NCI-H1048 (cell line): Measurements from ENCODE around the gene IPO11.
"Not testable (repeated sequence)": the region's sequence is repeated elsewhere in the genome, so short reads cannot be mapped to it uniquely, and the experiment has no call there.

Experiments
- DNase-seq: peaks from one replicate; lab custom pipeline; 2025; lab: John Stamatoyannopoulos, UW

Gene IPO11

GRCh38 chr5:62600560-62601252 is 188.1 kb downstream of the IPO11 start:
- DNase-seq: no peak

- DNase-seq: no peak
These were observed 191.4 kb downstream of the IPO11 start for GRCh38 chr5:62603934-62604333.

DNA sequence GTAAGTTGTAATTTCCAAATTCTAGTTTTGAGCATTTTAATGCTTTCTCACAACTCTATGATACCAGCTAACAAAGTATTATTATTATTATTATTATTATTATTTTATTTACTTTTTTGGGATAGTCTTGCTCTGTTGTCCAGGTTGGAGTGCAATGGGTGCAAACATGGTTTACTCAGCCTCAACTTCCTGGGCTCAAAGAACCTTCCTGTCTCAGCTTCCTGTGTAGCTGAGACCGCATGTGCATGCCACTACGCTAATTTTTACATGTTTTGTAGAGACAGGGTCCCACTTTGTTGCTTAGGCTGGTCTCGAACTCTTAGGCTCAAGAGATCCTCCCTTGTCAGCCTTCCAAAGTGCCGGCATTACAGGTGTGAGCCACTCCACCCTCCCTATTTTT is 193.1 kb downstream of the IPO11 start:
- DNase-seq: no peak

- DNase-seq: no peak
These were observed 194.3 kb downstream of the IPO11 start for GRCh38 chr5:62606878-62607277.

GRCh38 chr5:62607615-62608014 is 195.1 kb downstream of the IPO11 start:
- no peak for DNase-seq

GRCh38 chr5:62608529-62609511 is 196.3 kb downstream of the IPO11 start:
- no peak for DNase-seq

- DNase-seq: no peak
These were observed 201.8 kb downstream of the IPO11 start for GRCh38 chr5:62614355-62614754.

GRCh38 chr5:62616615-62617277 is 204.2 kb downstream of the IPO11 start:
- no peak for DNase-seq

DNA sequence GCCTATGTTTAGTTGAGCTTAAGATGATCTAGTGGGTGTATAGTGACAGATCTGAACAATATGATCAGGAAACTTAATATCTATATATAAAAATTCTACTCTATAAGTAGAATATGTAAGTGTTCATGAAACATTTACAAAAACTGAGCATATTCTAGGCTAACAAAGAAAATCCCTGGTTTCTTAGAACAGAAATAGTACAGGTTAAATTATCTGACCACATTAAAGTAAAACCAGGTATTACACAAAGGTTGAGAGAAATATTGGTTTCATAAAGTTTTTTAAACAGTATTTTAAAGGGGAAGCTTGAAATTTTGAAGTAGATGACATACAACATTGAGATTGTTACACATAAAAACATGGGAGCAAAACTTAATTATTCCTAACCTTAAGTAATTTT is 205.4 kb downstream of the IPO11 start:
- no peak for DNase-seq

- no peak for DNase-seq
These were observed 208.2 kb downstream of the IPO11 start for GRCh38 chr5:62620761-62621160.

DNA sequence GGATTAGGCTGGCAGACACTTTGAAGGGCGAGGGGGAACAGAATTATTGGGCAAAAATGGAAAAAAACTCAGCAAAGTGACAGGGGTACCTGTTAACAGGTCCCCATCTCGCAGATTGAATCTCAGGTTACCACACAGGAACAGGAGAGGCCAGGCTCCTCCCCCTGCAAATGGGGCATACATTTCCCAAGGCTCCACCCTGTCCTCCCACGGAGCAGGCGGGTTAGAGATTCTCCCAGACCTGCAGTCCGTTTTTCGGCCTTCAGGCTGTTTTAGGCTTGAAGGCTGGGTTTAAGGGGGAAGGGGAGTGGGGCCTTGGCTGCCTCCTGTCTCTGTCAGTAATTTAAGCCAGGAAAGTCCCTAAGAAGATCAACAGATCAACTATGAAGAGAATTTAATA is 208.7 kb downstream of the IPO11 start:
- no peak for DNase-seq

DNA sequence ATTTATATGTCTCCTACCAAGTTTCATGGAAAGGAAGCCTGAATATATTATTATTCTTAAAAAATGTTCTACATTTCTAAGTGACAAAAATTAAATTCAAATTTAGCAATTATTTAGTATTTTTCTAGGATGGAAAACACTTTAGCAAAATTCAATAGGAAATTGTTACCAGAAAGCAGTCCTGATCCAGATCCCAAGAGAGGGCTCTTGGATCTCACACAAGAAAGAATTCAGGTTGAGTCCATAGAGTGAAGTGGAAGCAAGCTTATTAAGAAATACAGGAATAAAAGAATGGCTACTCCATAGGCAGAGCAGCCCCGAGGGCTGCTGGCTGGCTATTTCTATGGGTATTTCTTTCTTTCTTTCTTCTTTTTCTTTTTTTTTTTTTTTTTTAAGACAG is 210.7 kb downstream of the IPO11 start:
- DNase-seq: no peak

GRCh38 chr5:62624436-62624835 is 211.9 kb downstream of the IPO11 start:
- DNase-seq: not testable (repeated sequence)

DNA sequence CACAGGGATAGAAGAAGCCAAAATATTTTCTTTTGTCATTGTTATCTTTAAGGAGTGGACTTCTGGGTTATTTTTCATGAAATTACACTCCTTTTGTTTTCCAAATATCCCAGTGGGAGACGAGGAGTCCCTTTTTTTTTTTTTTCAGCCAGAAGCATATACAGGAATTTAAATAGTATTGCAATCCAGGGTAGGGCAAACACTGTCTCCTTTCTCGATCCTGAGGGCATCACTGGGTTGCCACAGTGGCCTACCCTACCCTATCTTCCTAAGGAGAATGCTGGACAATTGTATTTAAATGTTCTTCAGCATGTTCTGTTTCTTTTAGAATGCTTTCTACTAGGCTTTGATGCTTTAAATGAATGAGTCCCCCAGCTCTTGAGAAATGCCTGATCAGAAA is 214.0 kb downstream of the IPO11 start:
- no peak for DNase-seq

DNA sequence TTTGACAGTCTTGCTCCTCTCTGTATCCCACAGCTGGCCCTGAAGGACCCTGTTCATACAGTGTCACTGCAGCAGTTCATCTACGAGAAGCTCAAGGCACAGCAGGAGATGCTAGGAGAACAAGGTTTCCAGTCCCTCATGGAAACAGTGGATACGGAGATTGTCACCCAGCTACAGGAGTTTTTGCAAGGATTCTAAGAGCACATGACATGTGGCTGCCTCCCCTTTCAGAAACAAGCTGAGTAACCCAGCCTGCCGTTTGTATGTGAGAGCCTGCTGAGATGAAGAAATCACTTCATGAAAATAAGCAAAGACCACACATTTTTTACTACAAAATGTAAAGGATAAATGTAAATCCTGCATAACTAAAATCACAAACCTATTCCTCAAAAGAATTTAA is 214.6 kb downstream of the IPO11 start:
- DNase-seq: no peak

DNA sequence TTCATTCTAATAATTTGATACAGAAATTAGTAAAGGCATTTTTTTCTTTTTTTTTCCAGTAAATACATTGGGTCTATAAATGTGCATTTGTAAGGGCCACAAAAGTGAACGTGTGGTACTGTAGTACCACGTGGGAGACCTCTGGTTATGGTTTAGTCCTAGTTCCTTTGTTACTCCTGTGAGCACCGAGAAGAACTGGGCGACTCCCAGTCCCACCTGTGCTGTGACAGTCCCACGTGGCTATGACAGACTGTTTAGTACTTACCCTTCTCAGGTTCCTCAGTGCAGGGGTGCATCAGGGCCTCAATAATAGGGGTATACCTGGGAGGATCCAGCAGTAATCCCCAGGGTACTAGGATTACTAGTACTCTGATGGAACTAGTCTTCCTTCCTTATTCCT is 215.3 kb downstream of the IPO11 start:
- DNase-seq: no peak

- DNase-seq: no peak
These were observed 219.5 kb downstream of the IPO11 start for GRCh38 chr5:62631909-62632580.

- DNase-seq: no peak
These were observed 220.7 kb downstream of the IPO11 start for GRCh38 chr5:62633243-62633642.

- DNase-seq: no peak
These were observed 227.9 kb downstream of the IPO11 start for GRCh38 chr5:62640446-62640845.

DNA sequence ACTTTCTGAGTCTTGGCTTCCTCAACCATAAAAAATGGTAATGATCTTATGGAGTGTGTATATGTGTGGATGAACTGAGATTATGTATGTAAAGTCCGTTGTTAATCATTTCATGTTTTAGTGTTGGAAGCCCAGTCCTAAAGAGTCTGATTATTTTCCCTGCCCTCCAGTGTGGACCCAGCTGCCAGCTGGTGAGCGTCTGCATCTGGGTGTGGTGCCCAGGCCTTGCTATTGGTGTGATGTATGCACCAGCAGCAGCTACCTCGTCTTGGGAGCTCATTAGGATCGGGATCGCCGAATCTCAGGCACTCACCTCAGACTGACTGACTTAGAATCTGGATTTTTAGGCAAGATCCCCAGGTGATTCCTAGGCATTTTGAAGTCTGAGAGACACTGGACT is 229.9 kb downstream of the IPO11 start:
- no peak for DNase-seq

DNA sequence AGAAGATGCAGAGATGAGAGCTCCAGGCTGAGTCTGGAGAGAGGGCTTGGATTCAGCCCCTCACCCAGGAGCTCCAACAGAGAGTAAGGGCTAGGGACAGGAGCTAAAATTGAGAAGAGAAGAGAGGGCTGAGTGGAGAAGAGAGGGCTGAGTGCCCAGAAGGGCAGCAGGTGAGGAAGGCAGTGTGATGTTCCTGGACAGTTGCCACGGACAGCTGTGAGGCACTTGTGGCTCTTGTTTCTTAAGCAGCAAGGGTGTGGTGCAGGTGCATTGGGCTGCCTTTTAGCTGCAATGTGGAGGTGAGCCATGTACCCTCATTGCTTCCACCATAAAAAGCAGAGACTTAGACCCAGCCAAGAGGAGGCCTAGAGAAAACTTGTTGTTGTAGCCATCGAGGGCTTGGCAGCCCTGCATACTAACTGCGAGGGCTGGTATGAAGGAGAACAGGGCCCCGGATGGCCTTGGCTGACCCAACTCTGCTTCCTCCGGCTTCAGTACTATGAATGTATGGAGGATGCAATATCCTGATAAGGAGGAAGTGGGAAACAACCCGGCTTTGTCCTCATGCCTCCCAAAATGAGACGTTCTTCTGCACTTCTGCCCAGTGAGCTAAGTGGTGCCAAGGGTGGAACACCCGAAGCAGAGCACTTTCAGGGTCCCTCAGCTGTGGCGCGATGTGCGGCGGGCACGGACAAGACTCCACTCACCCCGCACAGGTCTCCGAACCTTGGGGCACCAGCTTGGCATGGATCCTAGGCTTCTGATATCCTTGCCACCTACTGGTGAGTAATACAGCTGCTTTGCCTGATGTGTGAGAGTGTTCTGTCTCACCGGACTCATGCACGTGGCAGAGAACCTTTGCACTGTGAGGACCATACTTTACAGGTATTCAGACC is 231.2 kb downstream of the IPO11 start:
- DNase-seq: no peak
